HG02571 (cell line): ENCODE data around the gene PIK3C3.
"Not testable (repeated sequence)": the region's sequence is repeated elsewhere in the genome, so short reads cannot be mapped to it uniquely, and the experiment has no call there.

Experiments used
- ATAC-seq: cut with Tn5 transposase; IDR thresholded peaks from one replicate; pipeline ENCODE4 v1.9.1; 2021; ENCODE audit warnings: mild to moderate bottlenecking, moderate library complexity; ENCODE audit not compliant: unreplicated experiment

Gene PIK3C3

DNA sequence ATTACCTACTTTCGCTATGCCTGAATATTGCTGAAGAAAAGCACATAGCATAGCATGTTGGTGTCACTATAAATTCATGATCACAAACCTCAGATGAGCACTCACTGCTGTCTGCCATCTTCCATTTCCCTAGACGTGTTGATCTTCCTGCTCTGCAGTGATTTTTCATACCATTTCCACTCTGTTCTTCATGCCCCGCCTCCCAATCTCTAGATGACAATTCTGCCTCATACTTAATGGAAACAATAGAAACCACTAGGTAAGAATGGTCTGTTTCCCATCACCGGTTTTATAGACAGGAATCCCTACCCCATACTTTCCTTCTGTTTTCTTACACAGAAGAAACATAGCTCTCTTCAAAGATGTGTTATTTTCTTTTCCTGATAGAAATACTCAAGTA is 63.8 kb downstream of the PIK3C3 start:
- ATAC-seq, result no peak

GRCh38 chr18:42024131-42024530 is 69.1 kb downstream of the PIK3C3 start:
- no peak for ATAC-seq

DNA sequence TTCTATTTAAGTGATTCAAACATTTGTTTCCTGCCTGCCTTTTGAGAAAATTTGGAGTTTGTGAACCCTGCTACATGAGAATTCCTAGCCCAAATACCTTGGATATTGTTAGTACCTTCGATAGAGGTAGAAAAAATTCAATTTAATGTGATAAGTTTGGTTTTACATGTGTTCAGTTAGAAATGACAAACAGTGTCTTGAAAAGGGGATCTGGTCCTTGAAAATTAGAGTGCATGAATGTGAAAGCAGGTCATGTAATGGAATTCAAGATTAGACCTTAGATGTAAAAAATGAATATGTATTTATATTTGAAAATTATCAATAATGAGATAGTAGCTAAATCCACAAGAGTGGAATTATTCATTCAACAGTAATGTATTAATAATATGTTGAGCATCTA is 70.5 kb downstream of the PIK3C3 start:
- ATAC-seq, result no peak

GRCh38 chr18:42025974-42026625 is 71.1 kb downstream of the PIK3C3 start:
- peak; percentile 89 for ATAC-seq

- ATAC-seq, result no peak
Measured at GRCh38 chr18:42028247-42028832, 73.3 kb downstream of the PIK3C3 start.

- ATAC-seq, result no peak
Measured at GRCh38 chr18:42029092-42029491, 74.1 kb downstream of the PIK3C3 start.

- ATAC-seq, result no peak
Measured at GRCh38 chr18:42030586-42031182, 75.7 kb downstream of the PIK3C3 start.

GRCh38 chr18:42032447-42032846 is 77.4 kb downstream of the PIK3C3 start:
- no peak for ATAC-seq

- ATAC-seq, result no peak
Measured at GRCh38 chr18:42033137-42033810, 78.2 kb downstream of the PIK3C3 start.

DNA sequence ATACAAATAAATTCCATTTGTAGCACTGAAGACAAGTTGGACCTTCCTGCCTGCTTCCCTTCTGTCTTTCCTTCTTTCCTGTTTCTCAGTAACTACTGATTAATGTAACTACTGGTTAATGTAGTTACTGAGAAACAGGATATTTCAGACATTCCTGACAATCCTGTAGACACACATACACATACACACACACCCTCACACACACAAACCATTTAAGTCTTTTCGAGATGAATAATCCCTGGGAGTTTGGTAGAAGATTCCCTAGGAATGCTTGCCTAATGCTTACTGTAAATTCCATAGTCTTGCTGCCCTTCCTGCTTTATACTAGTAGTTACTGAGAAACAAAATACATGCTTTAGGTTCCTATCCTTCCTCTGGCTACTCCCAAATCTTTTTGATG is 83.9 kb downstream of the PIK3C3 start:
- no peak for ATAC-seq

- ATAC-seq, result no peak
Measured at GRCh38 chr18:42039396-42039795, 84.4 kb downstream of the PIK3C3 start.

GRCh38 chr18:42041793-42042192 is 86.8 kb downstream of the PIK3C3 start:
- ATAC-seq, result no peak

GRCh38 chr18:42045346-42045745 is 90.3 kb downstream of the PIK3C3 start:
- ATAC-seq, result no peak

GRCh38 chr18:42047721-42048120 is 92.7 kb downstream of the PIK3C3 start:
- ATAC-seq, result no peak

DNA sequence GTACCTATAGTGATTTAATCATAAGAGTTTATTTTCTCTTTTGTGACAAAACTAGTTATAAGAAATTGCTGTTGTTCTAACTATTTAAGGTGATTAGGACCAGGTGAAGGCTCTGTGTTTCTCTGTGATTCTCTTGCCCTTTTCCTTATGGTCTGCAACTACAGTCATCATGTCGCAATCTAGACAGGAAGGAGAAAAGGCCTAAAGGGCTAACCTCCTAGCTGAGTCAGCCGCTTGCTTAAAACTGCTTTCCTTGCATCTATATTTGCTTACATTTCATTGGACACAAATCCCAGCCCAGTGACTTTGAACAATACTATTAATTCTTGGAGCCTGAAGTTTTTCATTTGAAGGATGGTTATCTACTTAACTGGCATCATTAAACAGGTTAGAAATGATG is 93.1 kb downstream of the PIK3C3 start:
- no peak for ATAC-seq

GRCh38 chr18:42049536-42049935 is 94.5 kb downstream of the PIK3C3 start:
- not testable (repeated sequence) for ATAC-seq

DNA sequence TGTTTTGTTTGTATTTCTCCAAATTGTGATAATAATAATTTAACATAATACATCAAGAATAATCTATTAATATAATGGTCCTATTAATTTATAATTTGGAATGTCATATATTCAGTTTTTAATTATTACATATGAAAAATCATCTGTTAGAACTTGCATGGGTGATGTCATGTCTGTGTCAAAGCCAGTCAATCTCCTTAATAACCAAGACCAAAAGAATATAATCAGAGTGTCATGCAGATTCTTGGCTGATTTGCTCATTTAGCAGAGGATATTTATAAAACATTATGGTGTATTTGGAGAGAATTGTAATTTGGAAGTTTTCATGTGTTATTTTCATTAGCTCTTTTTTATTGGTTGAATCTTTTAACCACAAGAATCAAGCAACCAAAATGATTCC is 96.4 kb downstream of the PIK3C3 start:
- ATAC-seq, result no peak

DNA sequence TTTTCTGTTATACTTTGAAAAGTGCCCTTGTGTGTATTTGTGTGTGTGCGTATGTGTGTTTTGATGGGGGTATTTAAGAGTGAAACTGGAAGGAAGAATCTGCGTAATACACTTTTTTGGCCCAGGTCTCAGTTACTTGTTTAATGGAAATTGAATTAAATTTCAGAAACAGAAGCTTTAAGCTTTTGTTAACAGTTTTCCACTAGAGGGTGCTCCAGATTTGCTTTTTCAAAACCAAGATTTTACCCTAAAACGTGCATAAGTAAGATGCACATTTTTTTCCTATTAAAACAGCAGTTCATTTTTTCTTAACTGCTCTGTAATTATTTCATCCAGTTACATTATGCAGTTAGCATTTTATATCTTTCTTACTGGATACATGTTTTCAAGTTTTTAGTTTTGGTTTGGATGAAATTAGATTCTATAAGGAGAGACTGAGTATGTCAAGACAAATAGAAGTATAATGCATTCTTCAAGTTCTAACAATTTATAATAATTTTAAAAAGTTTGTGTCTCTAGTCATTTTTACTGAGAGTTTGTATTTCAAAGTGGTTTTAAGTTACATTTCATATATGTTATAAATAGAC is 97.2 kb downstream of the PIK3C3 start:
- no peak for ATAC-seq

DNA sequence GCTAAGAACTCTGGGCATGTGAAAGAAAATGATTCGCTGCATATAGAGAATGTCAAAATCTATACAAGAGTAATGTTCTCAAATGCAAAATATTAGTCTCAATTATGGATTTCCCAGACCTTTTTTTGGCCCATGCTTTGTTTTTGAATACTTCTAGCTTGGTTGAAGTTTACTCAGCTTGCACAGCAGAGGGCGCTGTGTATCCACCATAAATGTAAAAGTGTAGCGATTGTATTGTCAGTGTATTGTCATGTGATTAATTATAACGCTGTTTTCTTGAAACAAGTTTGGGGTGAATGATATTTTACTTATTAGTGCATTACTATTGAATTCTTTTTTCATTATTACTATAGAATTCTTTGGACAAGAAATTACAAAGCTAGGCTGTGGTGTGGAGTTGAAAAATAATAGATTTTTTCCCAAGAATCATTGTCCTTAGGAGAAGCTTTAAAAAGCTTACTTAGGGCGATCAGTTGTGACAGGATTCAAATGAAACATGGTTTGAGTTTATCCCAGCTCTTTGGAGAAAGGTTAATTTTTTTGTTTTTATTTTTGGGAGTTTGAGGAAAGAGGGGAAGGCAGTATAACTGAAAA is 98.3 kb downstream of the PIK3C3 start:
- peak; percentile 68 for ATAC-seq

DNA sequence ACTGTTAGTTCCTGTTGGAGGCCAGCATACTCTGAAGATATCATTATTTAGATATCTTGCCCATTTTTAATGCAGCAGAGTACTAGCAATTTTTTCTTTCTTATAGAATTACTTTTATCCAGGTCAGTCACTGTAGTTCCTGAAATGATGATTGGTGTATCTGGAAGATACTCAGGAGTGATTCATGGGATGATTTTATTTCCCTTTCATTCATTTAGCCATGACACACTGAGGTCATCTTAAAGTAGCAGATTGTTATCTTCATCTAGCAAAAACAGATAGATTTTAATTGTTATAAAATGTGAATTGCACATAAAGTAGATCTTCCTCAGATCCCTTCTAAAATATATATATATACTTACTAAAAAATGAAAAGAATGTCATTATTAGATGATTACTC is 109.1 kb downstream of the PIK3C3 start:
- ATAC-seq, result no peak

- no peak for ATAC-seq
Measured at GRCh38 chr18:42067518-42067917, 112.5 kb downstream of the PIK3C3 start.
